Activated T-cell treated with anti-CD3 and anti-CD28 coated beads, Interleukin-2, amount 50 U/mL, for 4 hours (primary cell): ENCODE measurements around the gene ADAM33. TPM values are rescaled to one million over a fixed set of nuclear protein-coding genes. Genes with fewer than 3 reads are reported as not detected.

Source experiments
- ATAC-seq, 2 donors: fragments of 200-7000 bp; cut with Tn5 transposase; one replicate each; pipeline ENCODE4 v1.10.0; 2021
- DNase-seq: peaks from one replicate; pipeline ENCODE4 v3.0.0-alpha.2; 2020
- H3K27me3 Mint-ChIP-seq: one replicate; pipeline ENCODE4 v1.8.0; 2021; ENCODE audit warnings: low read depth, mixed read lengths
- H3K36me3 Mint-ChIP-seq: one replicate; pipeline ENCODE4 v1.8.0; 2022; ENCODE audit warnings: mixed read lengths; ENCODE audit not compliant: insufficient read depth
- H3K4me1 Mint-ChIP-seq: one replicate; pipeline ENCODE4 v1.8.0; 2021; ENCODE audit warnings: low read depth, mixed read lengths
- H3K4me3 Mint-ChIP-seq: one replicate; pipeline ENCODE4 v1.8.0; 2021; ENCODE audit warnings: mild to moderate bottlenecking, moderate library complexity, mixed read lengths
- H3K9me3 Mint-ChIP-seq: one replicate; pipeline ENCODE4 v1.8.0; 2021; ENCODE audit warnings: mixed read lengths
- total RNA-seq, 3 donors: library from RNA; stranded (reverse); gene quantifications; one replicate each; pipeline ENCODE4 v1.2.1, GENCODE V29; 2021

The ADAM33 gene
- total RNA-seq, 3 donors from 2014 or later: not detected

DNA sequence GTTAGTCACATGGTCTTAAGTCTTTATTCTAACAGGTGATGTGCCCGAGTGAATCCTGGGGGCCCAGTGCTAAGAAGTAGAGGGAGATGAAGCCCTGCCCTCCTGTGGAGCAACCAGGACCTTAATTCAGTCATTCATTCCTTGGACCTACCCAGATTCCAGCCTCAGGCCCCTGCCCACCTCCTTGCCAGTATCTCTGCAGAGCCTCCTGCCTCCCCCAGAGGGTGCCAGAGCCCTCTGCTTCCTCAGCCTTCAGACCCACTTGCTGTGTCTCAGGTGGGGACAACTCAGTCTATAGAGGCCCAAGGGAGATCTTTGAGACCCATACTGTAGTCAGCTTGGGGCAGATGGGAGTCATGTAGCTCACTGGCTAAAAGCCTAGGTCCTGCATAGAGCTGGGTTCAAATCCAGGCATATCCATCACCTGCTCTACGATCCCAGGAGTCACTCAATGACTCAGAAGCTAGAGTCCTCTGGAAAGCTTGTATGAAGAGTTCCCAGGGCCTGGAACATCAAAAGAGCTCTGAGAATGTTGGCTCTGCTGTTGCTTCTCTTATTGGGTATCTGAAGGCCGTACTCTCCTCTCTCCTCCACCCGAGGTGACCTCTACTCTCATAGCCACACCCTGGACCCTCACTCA, 34.5 kb upstream of the ADAM33 start:
- H3K36me3 Mint-ChIP-seq: no peaks in the 10 kb centered on the region
- ATAC-seq (peak; percentile 54 to 62), DNase-seq (no peak)
- H3K27me3 Mint-ChIP-seq: peaks cover 17% of the 10 kb centered on the region
- H3K4me3 Mint-ChIP-seq: no peak overlapping the region
- no peaks in the 10 kb centered on the region for H3K9me3 Mint-ChIP-seq
- peaks cover 2% of the 10 kb centered on the region for H3K4me1 Mint-ChIP-seq

DNA sequence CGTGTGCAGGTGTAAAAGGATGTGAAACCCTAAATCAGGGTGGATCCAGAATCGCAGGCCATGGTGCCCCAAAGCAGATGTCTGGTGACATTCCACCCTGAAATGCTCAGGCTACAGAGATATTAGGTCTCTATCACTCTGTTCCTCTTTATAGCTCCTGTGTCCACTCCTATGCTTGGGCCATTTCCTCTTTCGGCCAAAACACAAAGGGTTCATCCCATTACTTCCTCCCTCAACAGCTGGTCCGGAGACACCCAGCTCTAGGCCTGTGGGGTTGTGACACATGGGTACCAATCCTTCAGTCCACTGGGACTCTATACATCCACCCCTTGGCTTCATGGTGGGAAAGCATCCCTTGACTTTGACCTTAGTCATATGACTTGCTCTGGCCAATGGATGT, 32.3 kb upstream of the ADAM33 start:
- no peaks in the 10 kb centered on the region for H3K4me1 Mint-ChIP-seq
- DNase-seq: no peak
- no peak overlapping the region for H3K4me3 Mint-ChIP-seq
- no peaks in the 10 kb centered on the region for H3K36me3 Mint-ChIP-seq
- ATAC-seq: no peak
- no peaks in the 10 kb centered on the region for H3K9me3 Mint-ChIP-seq
- H3K27me3 Mint-ChIP-seq: peaks cover 6% of the 10 kb centered on the region

DNA sequence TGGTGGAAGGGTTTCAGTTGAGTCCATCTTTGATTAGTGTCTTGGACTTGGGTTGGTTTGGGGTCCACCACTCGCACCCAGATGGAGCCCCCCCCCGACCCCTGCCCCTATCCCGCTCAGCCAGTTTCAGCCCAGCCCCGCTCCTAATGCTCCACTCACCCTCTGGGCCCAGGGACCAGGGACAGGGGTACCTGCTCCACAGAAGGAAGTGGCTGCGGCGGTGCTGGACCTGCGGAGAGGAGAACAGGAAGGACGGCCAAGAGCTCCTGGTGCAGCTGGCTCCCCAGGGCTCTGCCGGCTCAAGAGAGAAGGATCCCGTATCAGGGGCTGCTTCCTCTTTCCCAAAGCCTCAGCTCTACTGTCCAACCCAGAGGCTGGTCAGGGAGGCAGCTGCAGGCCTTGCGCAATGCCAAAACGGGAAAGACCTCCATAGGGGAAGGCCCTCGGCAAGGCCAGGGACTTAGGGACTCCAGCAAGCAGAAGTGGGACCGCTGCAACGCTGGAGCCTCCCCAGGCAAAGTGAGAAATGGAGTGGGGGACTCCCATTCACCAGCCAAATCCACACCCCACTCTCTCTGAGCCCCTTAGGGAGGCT, 30.6 kb upstream of the ADAM33 start, which contains the start of gene SIGLEC1:
TSS of gene SIGLEC1 (minus strand) at position 322 of the 595 bp plus-strand sequence. CDS start 5,472 bp downstream, outside the sequence.
- Mint-ChIP-seq H3K36me3 (no peaks in the 10 kb centered on the region), H3K4me1 (no peaks in the 10 kb centered on the region), H3K9me3 (no peaks in the 10 kb centered on the region), H3K27me3 (peaks cover 9% of the 10 kb centered on the region), H3K4me3 (no peak within 1 kb of the TSS)
- ATAC-seq (no peak), DNase-seq (no peak)

DNA sequence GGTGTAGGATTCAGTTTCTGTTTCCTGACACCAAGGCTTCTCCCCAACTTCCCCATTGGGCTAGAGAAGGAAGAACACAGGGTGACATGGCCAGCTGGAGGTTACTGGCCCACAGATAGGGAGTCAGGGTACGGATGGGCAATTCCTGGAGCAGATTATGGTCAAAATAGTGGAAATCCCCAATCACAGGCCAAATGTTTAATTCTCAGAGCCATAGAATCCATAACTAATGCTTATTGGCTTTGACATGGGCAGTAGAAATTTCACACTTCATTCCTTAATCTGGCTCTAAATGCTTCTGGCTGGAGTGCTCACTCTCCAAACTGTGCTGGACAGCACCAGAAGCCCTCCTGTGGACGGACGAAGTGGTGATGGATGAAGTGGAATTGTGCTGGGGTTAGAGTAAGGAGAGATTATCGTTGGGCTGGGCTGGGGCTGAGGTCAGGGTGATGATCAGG, 29.7 kb upstream of the ADAM33 start:
- H3K4me3 Mint-ChIP-seq: no peak overlapping the region
- H3K27me3 Mint-ChIP-seq: peaks cover 9% of the 10 kb centered on the region
- no peak for DNase-seq
- no peak for ATAC-seq
- H3K36me3 Mint-ChIP-seq: no peaks in the 10 kb centered on the region
- H3K4me1 Mint-ChIP-seq: no peaks in the 10 kb centered on the region
- no peaks in the 10 kb centered on the region for H3K9me3 Mint-ChIP-seq

DNA sequence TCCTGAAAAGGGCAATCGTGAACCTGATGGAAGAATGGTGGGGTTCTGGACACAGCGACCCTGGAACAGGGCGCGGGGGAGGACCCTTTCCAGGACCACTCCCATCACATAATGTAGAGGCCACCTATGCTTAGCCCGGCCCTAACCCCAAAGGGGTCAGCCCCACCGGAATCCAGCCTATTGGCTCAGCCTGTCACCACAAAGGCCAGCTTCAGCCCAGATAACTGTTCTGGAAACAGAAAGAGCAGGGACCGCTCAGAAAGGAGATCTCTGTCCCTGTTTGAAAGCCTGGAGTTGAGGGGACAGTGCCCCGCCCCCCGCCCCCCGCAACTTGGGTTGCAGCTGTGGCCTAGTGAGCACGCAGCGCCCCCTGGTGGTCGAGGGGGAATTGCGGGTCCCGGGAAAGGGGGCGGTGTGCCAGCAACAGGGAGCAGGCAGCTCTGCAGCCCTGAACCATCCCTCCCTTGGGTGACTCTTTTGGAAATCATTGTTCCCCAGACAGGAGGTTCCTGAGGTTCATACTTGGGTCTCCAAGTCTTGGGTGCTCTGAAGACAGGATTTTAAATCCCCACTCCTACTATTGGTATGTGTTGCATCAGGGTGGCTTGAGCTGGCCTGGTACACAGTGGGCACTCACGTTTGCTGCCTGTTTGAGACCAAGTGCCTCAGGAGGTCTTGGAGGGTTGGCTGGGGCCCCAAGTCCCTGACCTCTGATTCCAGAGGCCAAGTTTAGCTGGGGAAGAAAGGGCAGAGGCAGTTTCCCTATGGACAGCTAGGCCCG, 29.1 kb upstream of the ADAM33 start:
- no peaks in the 10 kb centered on the region for H3K9me3 Mint-ChIP-seq
- no peaks in the 10 kb centered on the region for H3K4me1 Mint-ChIP-seq
- H3K27me3 Mint-ChIP-seq: peaks cover 9% of the 10 kb centered on the region
- ATAC-seq (peak; percentile 70 to 78), DNase-seq (peak; percentile 75)
- no peaks in the 10 kb centered on the region for H3K36me3 Mint-ChIP-seq
- no peak overlapping the region for H3K4me3 Mint-ChIP-seq

DNA sequence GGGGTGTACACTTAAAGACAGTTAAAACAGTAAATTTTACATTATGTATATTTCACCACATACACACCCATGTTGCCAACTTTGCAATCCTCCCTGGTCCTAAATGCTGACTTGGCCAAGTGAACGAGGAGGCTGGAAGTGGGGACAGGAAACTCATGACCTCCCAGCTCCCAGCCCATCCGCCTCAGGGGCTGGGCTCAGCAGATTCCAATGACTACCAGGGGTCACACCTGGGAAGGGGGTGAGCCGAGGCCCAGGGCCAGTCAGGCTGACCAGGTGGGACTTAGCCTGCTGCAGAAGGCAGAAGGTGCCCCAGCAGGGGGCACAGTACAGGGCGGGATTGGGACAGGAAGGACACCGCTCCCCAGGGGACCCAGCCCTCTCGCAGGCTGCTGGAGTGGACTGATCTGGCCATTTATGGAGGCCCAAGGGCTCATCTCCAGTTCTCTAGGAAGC, 28.2 kb upstream of the ADAM33 start:
- DNase-seq (no peak), ATAC-seq (no peak)
- peaks cover 9% of the 10 kb centered on the region for H3K27me3 Mint-ChIP-seq
- H3K36me3 Mint-ChIP-seq: no peaks in the 10 kb centered on the region
- no peaks in the 10 kb centered on the region for H3K9me3 Mint-ChIP-seq
- H3K4me1 Mint-ChIP-seq: no peaks in the 10 kb centered on the region
- no peak overlapping the region for H3K4me3 Mint-ChIP-seq

DNA sequence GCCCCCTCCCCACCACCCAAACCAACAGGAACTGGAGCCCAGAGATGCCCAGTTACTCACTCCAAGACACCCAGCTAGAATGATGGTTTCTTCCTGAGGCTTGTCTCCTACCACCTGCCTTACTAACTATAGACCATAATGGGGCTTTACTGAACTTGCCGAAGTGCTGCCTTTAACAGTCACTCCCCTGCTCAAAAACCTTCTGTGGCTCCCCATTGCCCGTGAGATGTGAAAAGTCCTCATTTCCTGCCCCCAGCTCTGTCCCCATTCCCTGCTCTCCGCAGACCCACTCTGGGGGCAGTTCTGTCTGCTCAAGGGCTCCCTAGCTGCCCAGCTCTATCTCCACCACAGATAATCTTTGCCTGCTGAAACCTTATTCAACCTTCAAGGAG, 25.7 kb upstream of the ADAM33 start:
- DNase-seq (no peak), ATAC-seq (no peak)
- no peaks in the 10 kb centered on the region for H3K36me3 Mint-ChIP-seq
- H3K4me1 Mint-ChIP-seq: no peaks in the 10 kb centered on the region
- no peak overlapping the region for H3K4me3 Mint-ChIP-seq
- H3K9me3 Mint-ChIP-seq: no peaks in the 10 kb centered on the region
- peaks cover 13% of the 10 kb centered on the region for H3K27me3 Mint-ChIP-seq

DNA sequence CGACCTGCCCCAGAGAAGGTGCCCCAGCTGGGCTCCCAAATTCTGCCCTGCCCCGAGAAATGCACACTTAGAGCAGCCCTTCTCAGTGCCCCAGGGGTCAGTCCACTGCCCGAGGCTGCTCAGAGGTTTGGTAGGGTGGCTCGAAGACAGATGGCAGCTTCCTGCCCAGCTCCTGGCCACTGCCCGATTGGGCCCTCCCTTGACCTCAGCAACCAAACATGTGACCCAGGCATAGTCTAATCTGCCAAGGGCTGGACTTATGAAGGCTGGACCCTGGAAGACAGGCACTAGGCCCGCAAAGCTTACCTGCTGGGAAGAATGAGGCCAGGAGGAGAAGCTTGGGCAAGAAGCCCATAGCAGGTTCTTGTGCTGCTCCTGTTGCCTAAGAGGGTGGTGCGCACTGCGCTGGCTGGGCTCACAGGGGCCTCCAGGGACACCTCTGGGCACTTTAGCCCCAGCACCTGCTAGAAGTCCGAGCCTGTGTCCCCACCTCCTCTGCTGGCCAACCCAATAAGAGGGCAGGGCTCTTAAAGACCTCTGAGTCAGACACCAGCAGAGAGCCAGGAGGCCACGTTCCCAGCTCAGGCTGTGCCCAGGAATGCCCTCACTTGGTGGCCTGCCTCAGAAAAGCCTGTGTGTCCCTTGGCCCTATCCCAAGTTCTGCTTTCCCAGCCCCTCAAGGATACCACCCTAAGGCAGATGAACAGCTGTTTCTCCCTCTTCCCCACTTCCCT, 25.1 kb upstream of the ADAM33 start:
- ATAC-seq (no peak), DNase-seq (no peak)
- Mint-ChIP-seq H3K36me3 (no peaks in the 10 kb centered on the region), H3K4me3 (no peak overlapping the region), H3K27me3 (peaks cover 13% of the 10 kb centered on the region), H3K9me3 (no peaks in the 10 kb centered on the region), H3K4me1 (no peaks in the 10 kb centered on the region)

DNA sequence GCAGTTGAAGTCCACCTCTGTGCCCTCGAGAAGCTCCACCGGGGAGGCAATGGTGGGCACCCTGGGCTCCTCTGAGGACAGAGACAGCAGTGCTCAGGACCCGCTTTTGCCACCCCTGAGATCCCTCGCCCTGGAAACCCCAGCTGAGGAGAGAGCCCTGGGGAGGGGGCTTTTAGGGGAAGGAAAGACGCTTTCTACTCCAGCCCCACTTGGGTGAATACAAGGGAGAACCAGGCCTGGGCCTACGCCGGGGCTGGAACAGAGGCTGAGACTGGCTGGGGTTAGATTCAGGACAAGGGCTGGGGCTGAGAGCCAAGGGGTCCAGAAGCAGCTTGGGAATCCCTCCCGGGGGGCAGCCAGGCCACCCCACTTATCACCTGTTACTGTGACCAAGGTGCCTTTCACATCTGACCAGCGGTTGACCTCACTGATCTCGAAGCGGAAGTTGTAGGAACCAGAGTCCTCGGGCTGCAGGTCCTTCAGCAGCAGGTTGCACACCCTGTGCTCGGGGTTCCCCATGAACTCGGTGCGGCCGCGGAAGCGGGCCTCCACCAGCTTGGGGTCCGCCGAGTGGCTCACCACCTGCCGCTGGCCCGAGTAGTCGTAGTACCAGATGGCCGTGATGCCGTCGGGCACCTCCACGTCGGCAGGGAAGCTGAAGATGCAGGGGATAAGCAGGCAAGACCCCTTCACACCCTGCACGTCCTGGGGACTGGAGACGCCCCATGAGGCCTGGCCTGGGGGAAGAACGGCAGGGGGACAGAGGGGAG, 24.3 kb upstream of the ADAM33 start:
- Mint-ChIP-seq H3K4me3 (no peak overlapping the region), H3K36me3 (no peaks in the 10 kb centered on the region), H3K27me3 (peaks cover 7% of the 10 kb centered on the region), H3K9me3 (no peaks in the 10 kb centered on the region), H3K4me1 (no peaks in the 10 kb centered on the region)
- ATAC-seq: no peak
- no peak for DNase-seq

DNA sequence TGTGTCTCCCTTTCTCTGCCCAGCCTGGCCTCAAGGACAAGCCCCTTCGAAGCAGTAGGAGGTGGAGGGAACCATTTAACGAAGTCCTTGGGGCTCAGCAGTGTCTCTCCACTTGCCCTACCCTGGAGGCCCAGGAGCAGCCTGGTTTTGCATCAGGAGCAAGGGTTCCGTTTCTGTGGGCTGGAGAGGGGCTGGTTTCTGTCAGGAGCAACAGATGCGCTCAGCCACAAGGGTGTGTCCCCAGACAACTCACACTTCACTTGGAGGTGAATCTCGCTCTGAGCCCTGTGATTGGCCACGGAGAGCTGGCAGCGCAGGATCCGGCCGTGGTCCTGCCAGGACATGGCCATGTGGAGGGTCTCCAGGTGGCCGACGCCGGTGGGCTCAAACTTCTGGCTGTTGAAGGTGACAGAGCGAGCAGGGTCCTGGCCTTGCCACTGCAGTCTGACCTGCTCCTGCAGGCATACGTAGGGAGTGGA, 23.7 kb upstream of the ADAM33 start:
- peaks cover 7% of the 10 kb centered on the region for H3K27me3 Mint-ChIP-seq

DNA sequence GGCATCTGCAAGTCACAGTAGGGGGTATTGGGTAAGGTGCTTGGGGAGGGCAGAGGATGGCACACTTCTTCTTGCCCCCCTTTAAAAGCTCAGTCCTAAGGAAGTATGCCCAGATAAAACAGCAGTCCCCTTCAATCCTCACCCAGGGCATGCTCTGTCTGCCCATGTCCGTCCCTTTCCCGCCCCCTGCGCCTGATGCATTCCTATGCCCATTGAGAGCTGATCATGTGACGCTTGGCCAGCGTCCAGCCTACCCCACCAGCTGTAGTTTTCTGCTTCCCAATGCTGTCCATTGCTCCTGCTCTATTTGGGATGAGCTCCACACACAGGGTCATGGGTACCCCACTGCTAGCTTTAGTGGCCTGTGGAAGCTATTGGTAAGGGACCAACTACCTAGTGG, 22.3 kb upstream of the ADAM33 start:
- Mint-ChIP-seq H3K4me1 (no peaks in the 10 kb centered on the region), H3K9me3 (no peaks in the 10 kb centered on the region), H3K4me3 (no peak overlapping the region), H3K27me3 (peaks cover 7% of the 10 kb centered on the region), H3K36me3 (no peaks in the 10 kb centered on the region)
- ATAC-seq (no peak), DNase-seq (no peak)

More for the DNA sequence above, 23.7 kb upstream of the ADAM33 start:
- no peak overlapping the region for H3K4me3 Mint-ChIP-seq
- H3K9me3 Mint-ChIP-seq: no peaks in the 10 kb centered on the region
- ATAC-seq (no peak), DNase-seq (no peak)
- no peaks in the 10 kb centered on the region for H3K4me1 Mint-ChIP-seq
- no peaks in the 10 kb centered on the region for H3K36me3 Mint-ChIP-seq

DNA sequence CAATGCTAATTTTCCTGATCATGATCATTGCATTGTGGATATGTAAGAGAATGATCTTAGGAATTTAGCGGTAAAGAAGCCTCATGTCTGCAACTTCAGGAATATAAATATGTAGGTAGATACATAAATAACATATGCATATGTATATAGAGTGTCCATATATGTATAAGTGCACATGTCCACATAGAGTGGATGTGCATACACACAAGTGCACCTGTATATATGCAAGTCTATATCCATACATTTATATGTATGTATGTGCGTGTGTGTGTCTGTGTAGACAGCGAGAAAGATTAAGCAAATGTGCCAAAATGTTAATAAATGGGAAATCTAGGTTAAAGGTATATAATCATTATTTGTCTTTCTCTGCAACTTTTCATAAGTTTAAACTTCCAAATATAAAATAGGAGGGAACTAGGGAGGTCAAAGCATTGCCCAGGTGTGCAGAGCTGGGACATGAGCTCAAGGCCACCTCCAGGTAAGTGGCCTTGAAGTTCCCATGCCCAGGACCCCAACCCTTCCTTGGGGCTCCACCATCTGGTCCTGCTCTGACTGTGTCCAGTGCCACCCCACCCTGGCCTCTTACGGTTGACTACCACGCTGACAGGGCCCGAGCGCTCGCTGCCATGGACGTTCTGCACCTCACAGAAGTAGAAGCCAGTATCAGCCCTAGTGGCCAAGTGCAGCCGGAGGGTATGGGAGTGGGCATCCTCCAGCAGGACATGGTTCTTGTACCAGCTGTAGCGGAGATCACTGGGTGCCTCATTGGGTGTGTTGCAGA, 21.0 kb upstream of the ADAM33 start:
- no peak for ATAC-seq
- H3K4me1 Mint-ChIP-seq: no peaks in the 10 kb centered on the region
- H3K27me3 Mint-ChIP-seq: peaks cover 4% of the 10 kb centered on the region
- H3K4me3 Mint-ChIP-seq: no peak overlapping the region
- no peak for DNase-seq
- no peaks in the 10 kb centered on the region for H3K9me3 Mint-ChIP-seq
- no peaks in the 10 kb centered on the region for H3K36me3 Mint-ChIP-seq
